SK-N-SH (cell line): ENCODE data around the gene ZBTB22. TPM values are rescaled to one million over a fixed set of nuclear protein-coding genes. Genes with fewer than 3 reads are reported as not detected.
"Not testable (repeated sequence)": the region's sequence is repeated elsewhere in the genome, so short reads cannot be mapped to it uniquely, and the experiment has no call there.

Source experiments
- CTCF ChIA-PET: fragments of 300-600, 350-600 bp; formaldehyde crosslinking; extraction: SDS; loops from one replicate; lab custom pipeline; 2021; lab: Yijun Ruan, JAX
- POLR2A ChIA-PET: fragments of 350-600 bp; sonication (Branson Sonifier 250); formaldehyde crosslinking; extraction: SDS; loops from one replicate; lab custom pipeline; 2020; ENCODE audit warnings: antibody characterized with exemption, inconsistent platforms; lab: Yijun Ruan, JAX
- DNase-seq: peaks from one replicate; pipeline ENCODE4 v3.0.0; 2012
- H2AFZ ChIP-seq: fragments of 200-600 bp; sonication (generic); 2 replicates; pipeline ENCODE4 v1.8.1; 2016; ENCODE audit warnings: antibody characterized with exemption, mild to moderate bottlenecking, low read depth
- H3F3A ChIP-seq: fragments of 200-600 bp; sonication (generic); replicated peaks from 2 replicates; pipeline ENCODE3; 2016; ENCODE audit warnings: antibody characterized with exemption, mild to moderate bottlenecking; ENCODE audit not compliant: insufficient read depth
- H3K27ac ChIP-seq, 2 experiments: fragments of 200-500 bp in 1 of 2; fragments of 200-600 bp in 1 of 2; sonication (Bioruptor generic) in 1 of 2; sonication (generic), shearing (Covaris generic) in 1 of 2; 2 replicates each; pipeline versions ENCODE4 v1.5.1 to v1.6.1; 2014 to 2016; ENCODE audit warnings: low read depth in 2 of 2, inconsistent platforms in 1 of 2, low read length in 1 of 2, mild to moderate bottlenecking in 1 of 2, mixed read lengths in 1 of 2
- H3K27me3 ChIP-seq: fragments of 200-600 bp; sonication (generic), shearing (Covaris generic); 2 replicates; pipeline ENCODE4 v1.6.1; 2016; ENCODE audit warnings: mixed run types; ENCODE audit not compliant: insufficient read depth
- H3K36me3 ChIP-seq, 2 experiments: fragments of 200-500 bp in 1 of 2; fragments of 200-600 bp in 1 of 2; sonication (Bioruptor generic) in 1 of 2; sonication (generic) in 1 of 2; replicated peaks in 1 of 2; 2 replicates each; pipeline versions ENCODE3 to v1.5.1; 2014 to 2016; ENCODE audit warnings: low read length in 1 of 2, mild to moderate bottlenecking in 1 of 2; ENCODE audit not compliant: insufficient read depth in 2 of 2, control insufficient read depth in 1 of 2
- H3K4me1 ChIP-seq, 2 experiments: fragments of 200-500 bp in 1 of 2; fragments of 200-600 bp in 1 of 2; sonication (Bioruptor generic) in 1 of 2; sonication (generic), shearing (Covaris generic) in 1 of 2; 2 replicates each; pipeline versions ENCODE4 v1.5.1 to v1.6.1; 2014 to 2016; ENCODE audit warnings: low read depth in 1 of 2, low read length in 1 of 2, mixed run types in 1 of 2; ENCODE audit not compliant: insufficient read depth in 2 of 2, control insufficient read depth in 1 of 2
- H3K4me2 ChIP-seq: fragments of 200-600 bp; sonication (generic), shearing (Covaris generic); 2 replicates; pipeline ENCODE4 v1.6.1; 2017; ENCODE audit warnings: mixed run types
- H3K4me3 ChIP-seq, 2 experiments: fragments of 200-500 bp in 1 of 2; fragments of 200-600 bp in 1 of 2; sonication (Bioruptor generic) in 1 of 2; sonication (generic), shearing (Covaris generic) in 1 of 2; 2 replicates each; pipeline versions ENCODE4 v1.5.1 to v1.8.1; 2014 to 2016; ENCODE audit warnings: low read depth in 2 of 2, inconsistent platforms in 1 of 2, low read length in 1 of 2, mild to moderate bottlenecking in 1 of 2, mixed read lengths in 1 of 2, moderate library complexity in 1 of 2
- H3K79me2 ChIP-seq: fragments of 200-600 bp; sonication (generic); 2 replicates; pipeline ENCODE4 v1.8.1; 2017; ENCODE audit warnings: mild to moderate bottlenecking; ENCODE audit not compliant: insufficient read depth
- H3K9ac ChIP-seq: fragments of 200-600 bp; sonication (generic); 2 replicates; pipeline ENCODE4 v1.6.1; 2017; ENCODE audit warnings: mixed run types
- H3K9me2 ChIP-seq: fragments of 200-600 bp; sonication (generic); 2 replicates; pipeline ENCODE4 v1.6.1; 2017; ENCODE audit warnings: mixed run types
- H3K9me3 ChIP-seq: fragments of 200-600 bp; sonication (generic); 2 replicates; pipeline ENCODE4 v1.6.1; 2017; ENCODE audit warnings: mixed run types, mild to moderate bottlenecking, moderate library complexity
- H4K20me1 ChIP-seq: fragments of 200-600 bp; sonication (generic); 2 replicates; pipeline ENCODE4 v1.6.1; 2017; ENCODE audit warnings: mild to moderate bottlenecking, mixed run types; ENCODE audit not compliant: insufficient read depth
- CTCF ChIP-seq: fragments of 200-600 bp; sonication (generic); IDR thresholded peaks from 2 replicates; pipeline ENCODE4 v1.6.1; 2017; ENCODE audit warnings: antibody characterized with exemption, mild to moderate bottlenecking, moderate library complexity
- FOXJ3 ChIP-seq: sonication (generic); formaldehyde crosslinking; IDR thresholded peaks from 2 replicates; pipeline ENCODE4 v1.5.1; 2020; ENCODE audit warnings: mild to moderate bottlenecking, missing genetic modification reagents
- FOXM1 ChIP-seq: IDR thresholded peaks from 2 replicates; pipeline ENCODE4 v1.4.0; 2012; ENCODE audit warnings: low read depth, mild to moderate bottlenecking
- IRF3 ChIP-seq: fragments of 150-350 bp; IDR thresholded peaks from 2 replicates; pipeline ENCODE4 v1.6.1; 2016; ENCODE audit warnings: mild to moderate bottlenecking, low read depth, low read length
- POLR2AphosphoS5 ChIP-seq: IDR thresholded peaks from 2 replicates; pipeline ENCODE4 v1.6.1; 2012; ENCODE audit warnings: low read depth, low read length
- REST ChIP-seq: IDR thresholded peaks from 2 replicates; pipeline ENCODE4 v1.6.1; 2012; ENCODE audit warnings: mild to moderate bottlenecking, low read depth, low read length, moderate library complexity
- SIN3A ChIP-seq: IDR thresholded peaks from 2 replicates; pipeline ENCODE4 v1.6.1; 2012; ENCODE audit warnings: low read depth, mild to moderate bottlenecking, low read length, moderate library complexity, borderline replicate concordance
- USF2 ChIP-seq: fragments of 150-350 bp; IDR thresholded peaks from 2 replicates; pipeline ENCODE4 v1.6.1; 2017; ENCODE audit warnings: antibody characterized with exemption, low read length, low read depth, borderline replicate concordance
- YY1 ChIP-seq: IDR thresholded peaks from 2 replicates; pipeline ENCODE4 v1.4.0; 2012; ENCODE audit warnings: low read depth, mild to moderate bottlenecking
- WGBS: methylation state at CpG from one replicate; pipeline ENCODE4 v1.1.6; 2017; ENCODE audit warnings: low lambda C conversion rate; 5-methylcytosine and 5-hydroxymethylcytosine counted together
- polyA plus RNA-seq, 3 experiments: library from polyadenylated mRNA; depleted of rRNA; stranded (reverse); fragments of >200 nt; gene quantifications; 2 replicates each; pipeline ENCODE4 v1.2.3, GENCODE V29; 2012

The ZBTB22 gene
- polyA plus RNA-seq, 1 of the 3 experiments (the other 2 are of a cell fraction): 19.5 TPM

- TF ChIP-seq CTCF (no peak), FOXJ3 (CRISPR knock-in tag) (no peak), SIN3A (no peak), FOXM1 (no peak), USF2 (no peak), YY1 (no peak), POLR2AphosphoS5 (no peak), IRF3 (no peak), REST (no peak)
These were observed 49.6 kb upstream of the ZBTB22 start (continued) for GRCh38 chr6:33367009-33367714.

- CTCF ChIA-PET: interaction anchor here (0.8 kb wide), 1 partner anchor 10 kb away, joined by 4 read pairs; no protein-coding TSS in a partner anchor
- POLR2A ChIA-PET: not testable (repeated sequence)
- no CpG with 5 or more reads among the region's 10 CpGs for WGBS
These were observed 47.8 kb upstream of the ZBTB22 start for GRCh38 chr6:33365206-33365971.

GRCh38 chr6:33364475-33365205 lies 47.1 kb upstream of the ZBTB22 start:
- H3K27ac ChIP-seq, DNase-seq, H2AFZ ChIP-seq, H3K27me3 ChIP-seq, H3K4me3 ChIP-seq, H3K9ac ChIP-seq, H3F3A ChIP-seq, H3K79me2 ChIP-seq, H3K4me1 ChIP-seq, H3K9me2 ChIP-seq, H4K20me1 ChIP-seq, H3K9me3 ChIP-seq, H3K36me3 ChIP-seq, H3K4me2 ChIP-seq: not testable (repeated sequence)
- ChIA-PET POLR2A (interaction anchor here (0.7 kb wide), 1 partner anchor 820 kb away, joined by 4 read pairs; no protein-coding TSS in a partner anchor), CTCF (interaction anchor here (0.8 to 1.3 kb wide), 4 partner anchors 10 to 26 kb away, joined by 3 to 7 read pairs (median 4); no protein-coding TSS in a partner anchor)
- 32% methylated on average over 6 of the region's 8 CpGs for WGBS

More at GRCh38 chr6:33365206-33365971, 47.8 kb upstream of the ZBTB22 start:
- H2AFZ ChIP-seq, H3K9me2 ChIP-seq, H3K4me1 ChIP-seq, H3K9ac ChIP-seq, H3K4me3 ChIP-seq, DNase-seq, H4K20me1 ChIP-seq, H3K9me3 ChIP-seq, H3K27me3 ChIP-seq, H3K79me2 ChIP-seq, H3F3A ChIP-seq, H3K4me2 ChIP-seq, H3K27ac ChIP-seq, H3K36me3 ChIP-seq: not testable (repeated sequence)
